Gastroesophageal sphincter (tissue), 4 donors: ENCODE data around the gene UGT1A8. TPM values are rescaled to one million over a fixed set of nuclear protein-coding genes. Genes with fewer than 3 reads are reported as not detected.

Experiments
- ATAC-seq: fragments of 150-250 bp; one replicate; pipeline ENCODE4 v1.9.1; 2016; ENCODE audit warnings: mild to moderate bottlenecking, moderate library complexity
- H3K27ac ChIP-seq, 4 donors: fragments of 200-600 bp; sonication (generic) in 3 of 4; 1 replicate in 3 of 4; 2 replicates in 1 of 4; pipeline ENCODE4 v1.5.1; 2016 to 2019
- H3K27me3 ChIP-seq: fragments of 200-600 bp; sonication (generic); one replicate; pipeline ENCODE4 v1.5.1; 2019
- H3K36me3 ChIP-seq, 2 donors: fragments of 200-600 bp; sonication (generic); one replicate each; pipeline ENCODE4 v1.5.1; 2019; ENCODE audit warnings: control low read depth in 1 of 2
- H3K4me1 ChIP-seq, 3 donors: fragments of 200-600 bp; sonication (generic); 1 replicate in 2 of 3; 2 replicates in 1 of 3; pipeline ENCODE4 v1.5.1; 2016 to 2019; ENCODE audit warnings: control low read depth in 2 of 3
- H3K4me3 ChIP-seq, 2 donors: fragments of 200-600 bp; sonication (generic); one replicate each; pipeline ENCODE4 v1.5.1; 2019; ENCODE audit warnings: mild to moderate bottlenecking in 1 of 2, moderate library complexity in 1 of 2
- H3K9me3 ChIP-seq, 3 donors: fragments of 200-600 bp; sonication (generic); one replicate each; pipeline ENCODE4 v1.5.1; 2017 to 2019; ENCODE audit warnings: control low read depth in 2 of 3
- CTCF ChIP-seq, 4 experiments: fragments of 200-600 bp in 2 of 4; fragments of 450-650 bp in 2 of 4; sonication (generic) in 1 of 4; IDR thresholded peaks; one replicate each; pipeline ENCODE4 v1.5.1; 2017 to 2019; ENCODE audit warnings: antibody characterized with exemption in 4 of 4, mild to moderate bottlenecking in 2 of 4, moderate library complexity in 2 of 4
- EP300 ChIP-seq: sonication (generic); formaldehyde crosslinking; IDR thresholded peaks from one replicate; pipeline ENCODE4 v1.6.1; 2017; ENCODE audit warnings: antibody characterized with exemption, mild to moderate bottlenecking
- POLR2A ChIP-seq, 2 donors: fragments of 450-650 bp; IDR thresholded peaks; one replicate each; pipeline ENCODE4 v1.6.1; 2017; ENCODE audit warnings: antibody characterized with exemption in 2 of 2, mild to moderate bottlenecking in 2 of 2, moderate library complexity in 1 of 2
- POLR2AphosphoS5 ChIP-seq: sonication (generic); formaldehyde crosslinking; IDR thresholded peaks from one replicate; pipeline ENCODE4 v1.6.1; 2017; ENCODE audit warnings: antibody characterized with exemption
- WGBS, 2 donors: methylation state at CpG; one replicate each; pipeline ENCODE4 v1.1.5; 2018; ENCODE audit warnings: low coverage in 1 of 2; 5-methylcytosine and 5-hydroxymethylcytosine counted together
- total RNA-seq, 4 donors: library from RNA; depleted of rRNA; stranded (reverse); fragments of >200 nt; gene quantifications; one replicate each; pipeline ENCODE4 v1.1.0, GENCODE V29; 2016

Gene UGT1A8
- total RNA-seq, 4 donors from 2014 or later: not detected

GRCh38 chr2:233807215-233807865, 189.9 kb downstream of the UGT1A8 start:
- H3K4me3 ChIP-seq: no peak overlapping the region
- H3K36me3 ChIP-seq: no peaks in the 10 kb centered on the region
- H3K27ac ChIP-seq: no peak overlapping the region
- 56 to 63% methylated on average over 2 to 3 of the region's 12 CpGs for WGBS, 2 donors
- H3K9me3 ChIP-seq: no peaks in the 10 kb centered on the region
- no peak for TF ChIP-seq POLR2A (IDR thresholded peaks at IDR 0.05)
- TF ChIP-seq POLR2AphosphoS5: no peak
- TF ChIP-seq CTCF (IDR thresholded peaks at IDR 0.05): no peak
- no peak for TF ChIP-seq EP300
- peaks cover 35% of the 10 kb centered on the region for H3K27me3 ChIP-seq
- no peaks in the 10 kb centered on the region for H3K4me1 ChIP-seq
- no peak for ATAC-seq

GRCh38 chr2:233807966-233808935, 190.8 kb downstream of the UGT1A8 start:
- H3K9me3 ChIP-seq: no peaks in the 10 kb centered on the region
- H3K27me3 ChIP-seq: peaks cover 34% of the 10 kb centered on the region
- 86% methylated on average over 5 of the region's 10 CpGs; no CpG with 5 or more reads in 1 of the 2 donors for WGBS, 2 donors
- TF ChIP-seq POLR2AphosphoS5 (no peak), POLR2A (IDR thresholded peaks at IDR 0.05) (no peak), CTCF (IDR thresholded peaks at IDR 0.05) (no peak), EP300 (no peak)
- H3K27ac ChIP-seq: no peak overlapping the region
- H3K4me1 ChIP-seq: no peaks in the 10 kb centered on the region
- no peaks in the 10 kb centered on the region for H3K36me3 ChIP-seq
- no peak overlapping the region for H3K4me3 ChIP-seq
- ATAC-seq: no peak

GRCh38 chr2:233810385-233810784, 193.0 kb downstream of the UGT1A8 start:
- TF ChIP-seq CTCF (IDR thresholded peaks at IDR 0.05) (no peak), EP300 (no peak), POLR2A (IDR thresholded peaks at IDR 0.05) (no peak), POLR2AphosphoS5 (no peak)
- no peaks in the 10 kb centered on the region for H3K9me3 ChIP-seq
- no peaks in the 10 kb centered on the region for H3K36me3 ChIP-seq
- WGBS, 2 donors: 94 to 100% methylated on average over 2 to 3 of the region's 6 CpGs
- ATAC-seq: no peak
- no peak overlapping the region for H3K27ac ChIP-seq
- no peak overlapping the region for H3K4me3 ChIP-seq
- no peaks in the 10 kb centered on the region for H3K4me1 ChIP-seq
- peaks cover 30% of the 10 kb centered on the region for H3K27me3 ChIP-seq

GRCh38 chr2:233811087-233811486, 193.7 kb downstream of the UGT1A8 start:
- H3K27ac ChIP-seq: no peak overlapping the region
- H3K4me1 ChIP-seq: no peaks in the 10 kb centered on the region
- no peaks in the 10 kb centered on the region for H3K9me3 ChIP-seq
- ATAC-seq: no peak
- H3K36me3 ChIP-seq: no peaks in the 10 kb centered on the region
- no peak overlapping the region for H3K4me3 ChIP-seq
- 80% methylated on average over 3 of the region's 4 CpGs; no CpG with 5 or more reads in 1 of the 2 donors for WGBS, 2 donors
- no peak for TF ChIP-seq EP300
- no peak for TF ChIP-seq CTCF (IDR thresholded peaks at IDR 0.05)
- peaks cover 30% of the 10 kb centered on the region for H3K27me3 ChIP-seq
